ENCODE measurements around the gene LMCD1. TPM values are rescaled to one million over a fixed set of nuclear protein-coding genes. Genes with fewer than 3 reads are reported as not detected.

The LMCD1 gene
- total and polyA plus RNA-seq, 2 of the 8 experiments (the other 6 are each of a cell fraction or from before 2014, with no cell fraction given), result 12.3 to 26.5 TPM

GRCh38 chr3:8497582-8497981 lies 4.0 kb upstream of the LMCD1 start:
- Histone ChIP-seq H3K23me2 (ENCODE audit: low read depth, low read length) (no peaks in the 10 kb centered on the region), H3K36me3 (ENCODE audit: control insufficient read depth in 2 of 4, insufficient read depth in 4 of 4, low read length in 3 of 4) (no peaks in the 10 kb centered on the region), H3K4me2 (ENCODE audit: insufficient read depth in 1 of 2, low read depth in 2 of 2, low read length in 2 of 2) (no peak overlapping the region), H4K91ac (replicated peaks; ENCODE audit: insufficient read length, low read length) (peak overlapping the region; percentile 12), H3K23ac (ENCODE audit: insufficient read length) (no peak overlapping the region), H3K27ac (ENCODE audit: low read depth, low read length) (no peak overlapping the region), H3K79me1 (ENCODE audit: low read depth, low read length) (no peaks in the 10 kb centered on the region), H2BK20ac (ENCODE audit: low read length) (peak overlapping the region; percentile 93), H4K5ac (ENCODE audit: insufficient read length, low read depth, low read length) (no peak overlapping the region), H2AK5ac (ENCODE audit: low read depth, low read length) (peak overlapping the region; percentile 32; the same call in 1 of the 2 replicates), H2BK12ac (ENCODE audit: low read depth, low read length) (peak overlapping the region; percentile 93), H3K9ac (replicated peaks in 1 of 4; ENCODE audit: extremely low read depth in 1 of 4, low read depth in 3 of 4, low read length in 3 of 4) (no peak overlapping the region), H3K9me3 (ENCODE audit: insufficient read depth in 2 of 2, low read depth in 1 of 2, low read length in 1 of 2) (no peaks in the 10 kb centered on the region), H2BK120ac (replicated peaks; ENCODE audit: low read depth, low read length) (peak overlapping the region; percentile 94), H4K8ac (ENCODE audit: extremely low read depth, insufficient read depth, low read length) (no peak overlapping the region), H4K20me1 (replicated peaks in 1 of 2; ENCODE audit: control insufficient read depth in 1 of 2, insufficient read depth in 2 of 2, low read length in 2 of 2) (no peaks in the 10 kb centered on the region), H3K56ac (replicated peaks; ENCODE audit: insufficient read length, low read depth, low read length) (no peak overlapping the region), H3K4me1 (replicated peaks in 1 of 4; ENCODE audit: control insufficient read depth in 3 of 4, insufficient read depth in 4 of 4, low read length in 3 of 4) (peaks cover 2 to 26% (median 20%) of the 10 kb centered on the region in 4 experiments), H3K18ac (ENCODE audit: extremely low read depth, low read length) (peak overlapping the region; percentile 55), H2BK5ac (ENCODE audit: low read depth, low read length) (peak overlapping the region; percentile 53; the same call in 1 of the 2 replicates), H3K4me3 (ENCODE audit: extremely low read depth in 1 of 4, insufficient read depth in 2 of 4, low read depth in 3 of 4, low read length in 4 of 4) (no peak overlapping the region), H2AFZ (ENCODE audit: low read length) (no peak overlapping the region), H3K4ac (replicated peaks; ENCODE audit: insufficient read length, low read depth, low read length) (peak overlapping the region; percentile 79), H3K27me3 (replicated peaks in 1 of 4; ENCODE audit: control insufficient read depth in 3 of 4, extremely low read depth in 1 of 4, insufficient read depth in 3 of 4, low read length in 3 of 4) (no peaks in the 10 kb centered on the region), H2BK15ac (ENCODE audit: low read length) (peak overlapping the region; percentile 48; the same call in 1 of the 2 replicates), H3K14ac (ENCODE audit: insufficient read length) (no peak overlapping the region), H3K79me2 (ENCODE audit: control insufficient read depth in 1 of 2, insufficient read depth in 2 of 2, low read length in 2 of 2) (peaks cover 0 to 2% of the 10 kb centered on the region in 2 experiments; a peak in 1 of 4 replicates)
- CTCF ChIA-PET (ENCODE audit: partially characterized antibody), result interaction anchor here (0.7 to 1.7 kb wide), 4 partner anchors 9 to 125 kb away, joined by 3 to 5 read pairs (median 3); no protein-coding TSS in a partner anchor
- DNase-seq (ENCODE audit: low read depth in 1 of 2, low spot score in 2 of 2) (no peak), FAIRE-seq (no peak)
- POLR2A ChIA-PET (ENCODE audit: partially characterized antibody), result interaction anchor here (1.5 kb wide), 1 partner anchor 13 kb away, joined by 3 read pairs; no protein-coding TSS in a partner anchor
- WGBS, 2 experiments (ENCODE audit: extremely low coverage in 1 of 2, insufficient coverage in 1 of 2, insufficient read length in 1 of 2, insufficient replicate concordance in 2 of 2, low coverage in 1 of 2, low lambda C conversion rate in 2 of 2, missing lambda C conversion rate in 1 of 2), result 95% methylated on average over 1 of the region's 1 CpG; no CpG with 5 or more reads in 1 of the 2 experiments
- no peak for TF ChIP-seq KDM4A (IDR thresholded peaks at IDR 0.05; ENCODE audit: low read depth, low read length, severe bottlenecking)

Measured in H1 (cell line).